ENCODE measurements around the gene SPINK5.

DNA sequence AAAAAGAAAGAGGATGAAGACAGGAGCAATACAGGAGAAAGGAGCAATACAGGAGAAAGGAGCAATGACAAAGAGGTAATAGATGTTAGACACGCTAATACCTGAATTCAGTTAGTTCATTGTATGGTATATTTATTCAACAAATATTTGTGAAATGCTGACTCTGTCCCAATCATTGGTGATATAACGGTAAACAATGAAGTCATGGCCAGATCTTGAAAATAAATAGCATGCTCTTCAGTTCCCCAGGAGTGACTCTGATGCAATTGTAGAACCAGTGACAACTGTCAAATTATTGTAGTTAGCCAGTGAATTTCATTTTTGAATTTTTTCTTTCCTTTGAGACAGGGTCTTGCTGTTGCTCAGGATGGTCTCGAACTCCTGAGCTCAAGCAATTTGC is 56.5 kb downstream of the SPINK5 start:
- TF ChIP-seq, protein P1, sequence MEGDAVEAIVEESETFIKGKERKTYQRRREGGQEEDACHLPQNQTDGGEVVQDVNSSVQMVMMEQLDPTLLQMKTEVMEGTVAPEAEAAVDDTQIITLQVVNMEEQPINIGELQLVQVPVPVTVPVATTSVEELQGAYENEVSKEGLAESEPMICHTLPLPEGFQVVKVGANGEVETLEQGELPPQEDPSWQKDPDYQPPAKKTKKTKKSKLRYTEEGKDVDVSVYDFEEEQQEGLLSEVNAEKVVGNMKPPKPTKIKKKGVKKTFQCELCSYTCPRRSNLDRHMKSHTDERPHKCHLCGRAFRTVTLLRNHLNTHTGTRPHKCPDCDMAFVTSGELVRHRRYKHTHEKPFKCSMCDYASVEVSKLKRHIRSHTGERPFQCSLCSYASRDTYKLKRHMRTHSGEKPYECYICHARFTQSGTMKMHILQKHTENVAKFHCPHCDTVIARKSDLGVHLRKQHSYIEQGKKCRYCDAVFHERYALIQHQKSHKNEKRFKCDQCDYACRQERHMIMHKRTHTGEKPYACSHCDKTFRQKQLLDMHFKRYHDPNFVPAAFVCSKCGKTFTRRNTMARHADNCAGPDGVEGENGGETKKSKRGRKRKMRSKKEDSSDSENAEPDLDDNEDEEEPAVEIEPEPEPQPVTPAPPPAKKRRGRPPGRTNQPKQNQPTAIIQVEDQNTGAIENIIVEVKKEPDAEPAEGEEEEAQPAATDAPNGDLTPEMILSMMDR (optimal IDR thresholded peaks at IDR 0.05 in 1 of 3, IDR thresholded peaks at IDR 0.05 in 1 of 3, conservative IDR thresholded peaks at IDR 0.05 in 1 of 3; ENCODE audit: extremely low read depth in 1 of 3, insufficient read depth in 2 of 3, low read length in 3 of 3), result no peak
- TF ChIP-seq EZH2 (IDR thresholded peaks at IDR 0.05; ENCODE audit: low read length), result no peak

Measured in keratinocyte (primary cell).